Vagina (tissue), 2 donors: Measurements from ENCODE around the gene HERC4.

Source experiments
- POLR2A ChIP-seq, 2 donors: fragments of 450-650 bp; IDR thresholded peaks; one replicate each; pipeline ENCODE4 v1.6.1; 2017; ENCODE audit warnings: antibody characterized with exemption in 2 of 2, mild to moderate bottlenecking in 2 of 2, moderate library complexity in 2 of 2
- TF ChIP-seq, protein P1 (sequence below), 3 experiments: fragments of 450-650 bp in 2 of 3; fragments of 200-600 bp in 1 of 3; sonication (generic) in 1 of 3; IDR thresholded peaks; one replicate each; pipeline ENCODE4 v1.5.1; 2017 to 2019; ENCODE audit warnings: antibody characterized with exemption in 3 of 3, mild to moderate bottlenecking in 2 of 3, moderate library complexity in 2 of 3

DNA sequence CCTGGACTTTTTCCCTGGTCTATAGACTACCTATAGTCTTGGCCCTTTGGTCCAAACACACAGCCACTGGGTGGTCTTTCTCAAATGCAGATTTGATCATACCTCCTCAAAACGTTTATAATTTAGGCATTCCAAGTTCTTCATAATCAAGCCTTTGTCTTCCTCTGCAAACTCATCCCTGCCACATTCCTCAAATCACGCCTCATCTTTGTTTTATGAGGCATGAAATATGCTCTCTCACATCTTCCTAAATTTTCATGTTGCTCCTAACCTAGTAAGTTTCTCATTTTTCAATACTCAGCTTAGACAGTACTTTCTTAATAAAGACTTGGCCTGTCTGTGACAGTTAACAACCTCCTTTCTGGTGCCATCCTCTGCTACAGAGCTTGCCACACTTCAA is 10.9 kb upstream of the HERC4 start:
- TF ChIP-seq, protein P1, sequence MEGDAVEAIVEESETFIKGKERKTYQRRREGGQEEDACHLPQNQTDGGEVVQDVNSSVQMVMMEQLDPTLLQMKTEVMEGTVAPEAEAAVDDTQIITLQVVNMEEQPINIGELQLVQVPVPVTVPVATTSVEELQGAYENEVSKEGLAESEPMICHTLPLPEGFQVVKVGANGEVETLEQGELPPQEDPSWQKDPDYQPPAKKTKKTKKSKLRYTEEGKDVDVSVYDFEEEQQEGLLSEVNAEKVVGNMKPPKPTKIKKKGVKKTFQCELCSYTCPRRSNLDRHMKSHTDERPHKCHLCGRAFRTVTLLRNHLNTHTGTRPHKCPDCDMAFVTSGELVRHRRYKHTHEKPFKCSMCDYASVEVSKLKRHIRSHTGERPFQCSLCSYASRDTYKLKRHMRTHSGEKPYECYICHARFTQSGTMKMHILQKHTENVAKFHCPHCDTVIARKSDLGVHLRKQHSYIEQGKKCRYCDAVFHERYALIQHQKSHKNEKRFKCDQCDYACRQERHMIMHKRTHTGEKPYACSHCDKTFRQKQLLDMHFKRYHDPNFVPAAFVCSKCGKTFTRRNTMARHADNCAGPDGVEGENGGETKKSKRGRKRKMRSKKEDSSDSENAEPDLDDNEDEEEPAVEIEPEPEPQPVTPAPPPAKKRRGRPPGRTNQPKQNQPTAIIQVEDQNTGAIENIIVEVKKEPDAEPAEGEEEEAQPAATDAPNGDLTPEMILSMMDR (IDR thresholded peaks at IDR 0.05), result no peak
- no peak for TF ChIP-seq POLR2A (IDR thresholded peaks at IDR 0.05)
